HG03060 (cell line): Measurements from ENCODE around the gene ZBTB4.
"Not testable (repeated sequence)": the region's sequence is repeated elsewhere in the genome, so short reads cannot be mapped to it uniquely, and the experiment has no call there.

ENCODE experiments used
- ATAC-seq: cut with Tn5 transposase; IDR thresholded peaks from one replicate; pipeline ENCODE4 v1.9.1; 2021; ENCODE audit warnings: low read depth, moderate number of reproducible peaks; ENCODE audit not compliant: unreplicated experiment

ZBTB4 gene

DNA sequence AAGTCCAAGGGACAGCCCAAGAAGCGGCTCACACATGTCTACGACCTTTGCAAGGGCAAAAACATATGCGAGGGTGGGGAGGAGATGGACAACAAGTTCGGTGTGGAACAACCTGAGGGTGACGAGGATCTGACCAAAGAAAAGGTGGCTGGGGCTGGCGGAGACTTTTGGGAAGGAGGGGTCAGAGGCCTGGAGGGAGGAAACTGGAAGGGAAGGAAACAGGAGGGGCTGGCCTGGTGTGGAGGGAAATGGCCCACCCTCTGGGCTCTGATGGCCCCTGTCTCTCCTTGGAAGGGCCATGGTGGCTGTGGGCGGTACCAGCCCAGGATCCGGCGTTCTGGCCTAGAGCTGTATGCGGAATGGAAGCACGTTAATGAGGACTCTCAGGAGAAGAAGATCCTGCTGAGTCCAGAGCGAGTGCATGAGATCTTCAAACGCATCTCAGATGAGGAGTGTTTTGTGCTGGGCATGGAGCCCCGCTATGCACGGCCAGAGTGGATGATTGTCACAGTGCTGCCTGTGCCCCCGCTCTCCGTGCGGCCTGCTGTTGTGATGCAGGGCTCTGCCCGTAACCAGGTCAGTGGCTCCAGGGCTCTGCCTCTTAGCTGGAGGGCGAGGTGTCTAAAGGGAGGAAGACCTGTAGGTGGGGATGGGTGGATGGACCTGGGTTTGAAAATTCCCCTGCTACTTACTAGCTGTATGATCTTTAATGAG, 17.2 kb upstream of the ZBTB4 start:
- no peak for ATAC-seq

DNA sequence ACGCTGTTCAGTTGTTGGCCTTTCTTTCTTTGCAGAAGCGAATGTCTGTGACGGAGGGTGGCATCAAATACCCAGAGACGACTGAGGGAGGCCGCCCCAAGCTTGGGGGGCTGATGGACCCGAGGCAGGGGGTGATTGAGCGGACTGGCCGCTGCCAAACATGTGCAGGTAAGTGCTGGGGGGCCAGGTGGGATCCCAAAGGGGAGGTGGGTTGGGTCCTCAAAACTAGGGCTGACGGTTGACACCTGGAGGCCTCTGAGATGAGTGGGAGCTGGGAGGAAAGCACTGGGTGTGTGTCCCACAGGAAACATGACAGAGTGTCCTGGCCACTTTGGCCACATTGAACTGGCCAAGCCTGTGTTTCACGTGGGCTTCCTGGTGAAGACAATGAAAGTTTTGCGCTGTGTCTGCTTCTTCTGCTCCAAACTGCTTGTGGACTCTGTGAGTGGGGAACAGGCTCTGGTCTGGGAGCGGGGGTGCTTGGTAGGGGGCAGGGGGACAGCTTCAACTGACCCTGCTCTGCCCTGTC, 16.5 kb upstream of the ZBTB4 start:
- no peak for ATAC-seq

- ATAC-seq: no peak
Measured at GRCh38 chr17:7493941-7494340, 14.5 kb upstream of the ZBTB4 start.

DNA sequence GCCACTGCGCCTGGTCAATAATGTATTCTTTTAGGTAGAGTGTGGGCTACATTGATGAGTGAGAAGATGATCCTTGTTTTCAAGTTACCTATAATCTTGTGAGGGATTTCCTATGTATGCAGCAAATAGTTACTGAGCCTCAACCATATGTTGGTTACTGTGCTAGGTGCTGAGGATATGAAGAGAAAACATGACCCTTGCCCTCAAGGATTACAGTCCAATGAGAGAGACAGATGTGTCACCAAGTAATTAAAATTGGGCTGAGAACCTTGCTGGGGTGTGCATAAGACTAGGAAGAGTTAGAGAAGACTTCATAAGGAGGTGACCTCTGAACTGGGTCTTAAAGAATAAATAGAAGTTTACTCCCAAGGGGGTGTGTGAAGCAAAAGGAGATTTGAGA, 12.2 kb upstream of the ZBTB4 start:
- ATAC-seq: no peak

- ATAC-seq: no peak
Measured at GRCh38 chr17:7490144-7490543, 10.7 kb upstream of the ZBTB4 start.

DNA sequence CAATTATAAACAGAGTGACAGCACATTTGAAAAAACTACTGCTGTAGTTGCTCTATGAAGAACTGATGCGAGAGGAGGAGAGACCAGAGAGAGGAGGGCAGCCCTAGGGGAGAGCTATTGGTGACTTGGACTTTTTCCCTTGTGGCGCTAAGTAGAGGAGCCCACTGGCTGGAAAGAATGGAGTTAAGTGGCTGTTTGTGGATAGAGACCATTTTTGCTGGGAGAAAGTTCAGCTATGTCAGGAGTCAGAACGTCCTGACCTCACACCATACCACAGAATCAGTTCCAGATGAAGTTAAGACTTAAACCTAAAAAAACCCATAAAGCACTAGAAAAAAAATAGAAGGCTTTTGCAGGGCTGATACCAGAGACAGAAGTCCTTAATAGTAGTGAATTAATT, 6.8 kb upstream of the ZBTB4 start:
- ATAC-seq: no peak

GRCh38 chr17:7484919-7485377, 5.5 kb upstream of the ZBTB4 start:
- ATAC-seq: no peak

DNA sequence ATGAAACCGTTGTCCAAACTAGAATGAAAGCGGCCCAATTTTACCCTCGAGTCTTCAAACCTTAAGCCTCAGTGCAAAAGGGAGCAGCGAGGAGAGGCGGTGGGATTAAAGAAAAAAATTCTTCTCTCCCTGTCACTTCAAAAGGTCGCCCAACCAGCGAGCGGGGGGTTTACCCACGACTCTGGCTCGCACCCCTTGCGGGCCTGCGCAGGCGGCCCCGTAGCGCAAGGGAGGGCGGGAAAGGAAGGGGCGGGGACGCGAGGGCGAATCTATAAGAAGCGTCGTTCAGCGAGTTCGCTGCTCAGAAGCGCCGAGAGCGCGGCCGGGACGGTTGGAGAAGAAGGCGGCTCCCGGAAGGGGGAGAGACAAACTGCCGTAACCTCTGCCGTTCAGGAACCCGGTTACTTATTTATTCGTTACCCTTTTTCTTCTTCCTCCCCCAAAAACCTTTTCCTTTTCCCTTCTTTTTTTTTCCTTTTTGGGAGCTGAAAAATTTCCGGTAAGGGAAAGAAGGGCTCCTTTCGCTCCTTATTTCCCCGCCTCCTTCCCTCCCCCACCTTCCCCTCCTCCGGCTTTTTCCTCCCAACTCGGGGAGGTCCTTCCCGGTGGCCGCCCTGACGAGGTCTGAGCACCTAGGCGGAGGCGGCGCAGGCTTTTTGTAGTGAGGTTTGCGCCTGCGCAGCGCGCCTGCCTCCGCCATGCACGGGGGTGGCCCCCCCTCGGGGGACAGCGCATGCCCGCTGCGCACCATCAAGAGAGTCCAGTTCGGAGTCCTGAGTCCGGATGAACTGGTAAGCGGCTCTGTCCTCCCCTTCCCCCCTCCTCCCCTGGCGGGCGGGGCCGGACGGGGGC, 4.9 kb upstream of the ZBTB4 start, which contains the start of gene POLR2A:
TSS of gene POLR2A (plus strand) at position 300 of the 852 bp plus-strand sequence.
- ATAC-seq: peak; percentile 40

DNA sequence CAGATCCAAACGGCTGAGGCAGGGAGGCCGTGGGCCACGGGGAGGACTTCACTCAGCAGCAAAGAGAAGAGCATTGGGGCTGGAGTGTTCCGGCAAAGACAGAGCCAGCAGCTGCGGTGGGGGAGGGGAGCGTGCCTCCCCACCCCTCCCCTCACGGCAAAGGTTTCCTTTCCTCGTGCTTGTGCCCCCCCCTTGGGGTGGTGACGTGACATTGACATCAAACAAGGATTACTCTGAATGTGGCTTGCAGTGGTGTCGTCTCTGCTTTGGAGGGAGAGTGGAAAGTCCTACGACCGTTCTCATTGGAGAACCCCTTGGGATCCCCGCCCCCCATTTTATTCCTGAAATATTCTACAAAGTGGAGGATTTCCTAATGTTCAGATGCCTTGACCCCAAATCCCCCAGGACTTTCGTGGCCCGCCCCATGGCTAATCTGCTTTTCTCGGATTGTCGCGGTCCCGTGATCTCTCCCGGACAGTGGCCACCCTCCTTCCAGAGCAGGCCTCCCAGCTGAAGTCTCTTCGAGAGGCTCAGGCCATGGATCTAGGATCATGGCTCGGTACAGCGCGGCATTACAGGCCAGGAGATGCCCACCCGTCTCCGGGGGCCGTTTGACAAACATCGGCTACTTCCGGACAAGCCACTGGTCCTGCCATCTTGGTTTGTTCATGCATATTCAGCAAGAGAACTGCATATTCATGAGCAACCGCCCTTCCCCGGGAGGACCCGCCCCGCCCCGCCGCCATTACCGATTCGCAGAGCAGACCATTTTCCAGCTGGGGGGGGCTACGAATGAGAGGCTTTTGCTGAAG, 4.0 kb upstream of the ZBTB4 start:
- ATAC-seq: peak; percentile 20

DNA sequence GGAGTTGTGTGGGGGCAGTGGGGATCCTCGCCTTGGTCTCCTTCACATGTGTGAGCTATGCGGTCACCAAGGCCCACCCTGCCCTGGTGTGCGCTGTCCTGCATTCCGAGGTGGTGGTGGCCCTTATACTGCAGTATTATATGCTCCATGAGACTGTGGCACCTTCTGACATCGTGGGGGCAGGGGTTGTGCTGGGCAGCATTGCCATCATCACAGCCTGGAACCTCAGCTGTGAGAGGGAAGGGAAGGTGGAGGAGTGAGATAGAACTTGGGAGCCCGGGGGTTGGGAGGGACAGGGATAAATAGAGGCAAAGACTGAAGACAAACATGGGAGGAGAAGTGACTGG, 3.3 kb upstream of the ZBTB4 start:
- ATAC-seq: not testable (repeated sequence)

DNA sequence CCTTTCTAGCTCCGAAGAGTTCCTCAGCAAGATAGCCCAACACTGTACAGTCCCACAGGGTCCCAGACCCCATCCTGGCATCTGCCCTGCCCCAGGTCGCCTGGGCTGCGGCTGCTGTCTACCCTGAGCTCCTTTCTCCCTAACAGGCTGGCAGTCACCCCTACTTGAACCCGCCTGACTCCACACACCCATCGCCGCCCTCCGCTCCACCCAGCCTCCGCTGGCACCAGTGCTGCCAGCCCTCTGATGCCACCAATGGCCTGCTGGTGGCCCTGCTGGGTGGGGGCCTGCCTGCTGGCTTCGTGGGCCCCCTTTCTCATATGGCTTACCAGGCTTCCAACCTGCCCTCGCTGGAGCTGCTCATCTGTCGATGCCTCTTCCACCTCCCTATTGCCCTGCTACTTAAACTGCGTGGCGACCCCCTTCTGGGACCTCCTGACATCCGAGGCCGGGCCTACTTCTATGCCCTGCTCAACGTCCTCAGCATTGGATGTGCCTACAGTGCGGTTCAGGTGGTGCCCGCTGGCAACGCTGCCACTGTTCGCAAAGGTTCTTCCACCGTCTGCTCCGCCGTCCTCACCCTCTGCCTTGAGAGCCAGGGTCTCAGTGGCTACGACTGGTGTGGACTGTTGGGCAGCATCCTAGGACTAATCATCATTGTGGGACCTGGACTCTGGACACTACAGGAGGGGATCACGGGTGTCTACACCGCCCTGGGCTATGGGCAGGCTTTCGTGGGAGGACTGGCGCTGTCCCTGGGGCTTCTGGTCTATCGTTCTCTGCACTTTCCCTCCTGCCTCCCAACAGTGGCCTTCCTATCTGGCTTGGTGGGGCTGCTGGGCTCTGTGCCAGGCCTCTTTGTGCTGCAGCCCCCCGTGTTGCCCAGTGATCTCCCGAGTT, 2.7 kb upstream of the ZBTB4 start:
- ATAC-seq: not testable (repeated sequence)

DNA sequence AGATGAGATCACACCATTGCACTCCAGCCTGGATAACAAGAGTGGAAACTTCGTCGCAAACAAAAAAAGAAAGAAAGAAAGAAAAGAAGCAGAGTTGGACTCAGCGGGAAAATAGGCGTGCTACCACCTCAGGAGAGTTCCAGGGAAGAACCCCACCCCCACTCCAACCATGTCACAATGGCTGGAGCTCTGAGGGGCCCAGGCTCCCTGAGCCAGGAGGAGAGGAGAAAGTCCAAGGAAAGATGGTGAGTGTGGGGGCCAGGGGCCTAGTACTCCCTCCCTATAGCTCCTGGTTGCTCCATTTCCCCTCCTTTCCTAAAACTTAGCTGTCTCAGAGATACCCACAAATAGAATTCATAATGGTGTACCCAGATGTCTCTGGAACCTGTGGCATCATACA, 1.8 kb upstream of the ZBTB4 start, which contains the start of gene SLC35G6:
TSS of gene SLC35G6 (plus strand) at position 172 of the 400 bp plus-strand sequence. CDS start at position 243, 71 bp downstream.
- ATAC-seq: not testable (repeated sequence)

- no peak for ATAC-seq
Measured at GRCh38 chr17:7480089-7480384, 606 bp upstream of the ZBTB4 start.

- ATAC-seq: no peak
Measured at GRCh38 chr17:7478276-7479212, 887 bp downstream of the ZBTB4 start.

- no peak for ATAC-seq
Measured at GRCh38 chr17:7477392-7478275, 1.8 kb downstream of the ZBTB4 start.

- no peak for ATAC-seq
Measured at GRCh38 chr17:7476951-7477350, 2.5 kb downstream of the ZBTB4 start.

GRCh38 chr17:7476494-7476893, 2.9 kb downstream of the ZBTB4 start:
- ATAC-seq: no peak
